ENCODE results near the gene C3. TPM values are rescaled to one million over a fixed set of nuclear protein-coding genes. Genes with fewer than 3 reads are reported as not detected.

C3 gene
- total and polyA plus RNA-seq, 2 of the 13 experiments (the other 11 are each of a cell fraction or from before 2014, with no cell fraction given): 1,455 to 6,272 TPM

DNA sequence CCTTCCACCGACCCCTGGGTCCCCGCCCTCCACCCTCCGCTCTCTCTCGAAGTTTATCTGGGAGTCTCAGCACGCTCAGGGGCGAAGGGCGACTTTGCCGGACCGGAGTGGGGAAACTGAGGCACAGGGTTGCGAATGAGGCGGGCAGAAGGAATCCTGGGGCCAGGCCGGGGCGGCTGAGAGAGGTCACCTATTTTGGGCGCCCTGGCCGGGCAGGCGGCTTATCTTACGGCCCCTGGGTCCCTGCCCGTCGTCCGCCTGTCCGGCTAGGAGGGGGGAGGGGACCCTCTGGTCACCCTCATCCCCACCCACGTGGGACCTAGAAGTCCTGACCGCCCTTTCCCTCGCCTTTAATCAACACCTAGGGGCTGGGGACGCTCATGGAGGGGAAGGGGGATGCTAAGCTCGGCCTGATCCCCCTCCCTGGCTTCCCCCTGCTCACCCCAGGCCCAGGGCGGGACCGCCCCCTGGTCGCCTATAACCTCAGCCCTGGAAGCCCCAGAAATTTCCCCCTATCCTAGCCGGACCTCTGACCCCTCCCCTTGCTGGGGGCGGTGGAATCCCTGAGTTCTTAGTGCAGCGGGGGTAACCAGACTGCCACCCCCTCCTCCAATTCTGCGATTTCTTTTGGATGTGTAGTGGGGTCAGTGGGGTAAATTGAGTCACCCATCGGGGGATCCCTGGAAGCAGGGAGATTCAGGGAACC is 19.6 kb upstream of the C3 start (continued):
- TF ChIP-seq, protein P1, sequence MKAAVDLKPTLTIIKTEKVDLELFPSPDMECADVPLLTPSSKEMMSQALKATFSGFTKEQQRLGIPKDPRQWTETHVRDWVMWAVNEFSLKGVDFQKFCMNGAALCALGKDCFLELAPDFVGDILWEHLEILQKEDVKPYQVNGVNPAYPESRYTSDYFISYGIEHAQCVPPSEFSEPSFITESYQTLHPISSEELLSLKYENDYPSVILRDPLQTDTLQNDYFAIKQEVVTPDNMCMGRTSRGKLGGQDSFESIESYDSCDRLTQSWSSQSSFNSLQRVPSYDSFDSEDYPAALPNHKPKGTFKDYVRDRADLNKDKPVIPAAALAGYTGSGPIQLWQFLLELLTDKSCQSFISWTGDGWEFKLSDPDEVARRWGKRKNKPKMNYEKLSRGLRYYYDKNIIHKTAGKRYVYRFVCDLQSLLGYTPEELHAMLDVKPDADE (CRISPR knock-in tag; IDR thresholded peaks at IDR 0.05): no peak
- TF ChIP-seq NKX3-1 (CRISPR knock-in tag; IDR thresholded peaks at IDR 0.05): 0 out of 2 replicates have a peak, but pooled peaks have one; percentile 32
- TF ChIP-seq ZNF703 (CRISPR knock-in tag; IDR thresholded peaks at IDR 0.05; ENCODE audit: borderline replicate concordance): no peak
- TF ChIP-seq CAMTA2 (CRISPR knock-in tag; IDR thresholded peaks at IDR 0.05; ENCODE audit: borderline replicate concordance): no peak
- no peak for TF ChIP-seq ZNF672 (CRISPR knock-in tag; IDR thresholded peaks at IDR 0.05)
- no peak for TF ChIP-seq TIGD3 (CRISPR knock-in tag; IDR thresholded peaks at IDR 0.05; ENCODE audit: borderline replicate concordance)
- TF ChIP-seq, protein P2, sequence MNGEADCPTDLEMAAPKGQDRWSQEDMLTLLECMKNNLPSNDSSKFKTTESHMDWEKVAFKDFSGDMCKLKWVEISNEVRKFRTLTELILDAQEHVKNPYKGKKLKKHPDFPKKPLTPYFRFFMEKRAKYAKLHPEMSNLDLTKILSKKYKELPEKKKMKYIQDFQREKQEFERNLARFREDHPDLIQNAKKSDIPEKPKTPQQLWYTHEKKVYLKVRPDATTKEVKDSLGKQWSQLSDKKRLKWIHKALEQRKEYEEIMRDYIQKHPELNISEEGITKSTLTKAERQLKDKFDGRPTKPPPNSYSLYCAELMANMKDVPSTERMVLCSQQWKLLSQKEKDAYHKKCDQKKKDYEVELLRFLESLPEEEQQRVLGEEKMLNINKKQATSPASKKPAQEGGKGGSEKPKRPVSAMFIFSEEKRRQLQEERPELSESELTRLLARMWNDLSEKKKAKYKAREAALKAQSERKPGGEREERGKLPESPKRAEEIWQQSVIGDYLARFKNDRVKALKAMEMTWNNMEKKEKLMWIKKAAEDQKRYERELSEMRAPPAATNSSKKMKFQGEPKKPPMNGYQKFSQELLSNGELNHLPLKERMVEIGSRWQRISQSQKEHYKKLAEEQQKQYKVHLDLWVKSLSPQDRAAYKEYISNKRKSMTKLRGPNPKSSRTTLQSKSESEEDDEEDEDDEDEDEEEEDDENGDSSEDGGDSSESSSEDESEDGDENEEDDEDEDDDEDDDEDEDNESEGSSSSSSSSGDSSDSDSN (CRISPR knock-in tag; IDR thresholded peaks at IDR 0.05): no peak
- no peak for TF ChIP-seq MAZ (IDR thresholded peaks at IDR 0.05; ENCODE audit: borderline replicate concordance, low read depth, low read length)
- TF ChIP-seq MAZ (CRISPR knock-in tag; IDR thresholded peaks at IDR 0.05; ENCODE audit: low read depth): 0 out of 2 replicates have a peak, but pooled peaks have one; percentile 26
- no peak for TF ChIP-seq ZNF33A (CRISPR knock-in tag; IDR thresholded peaks at IDR 0.05; ENCODE audit: borderline replicate concordance)
- no peak for TF ChIP-seq MTF1 (CRISPR knock-in tag; IDR thresholded peaks at IDR 0.05)
- TF ChIP-seq ISX (CRISPR knock-in tag; conservative IDR thresholded peaks at IDR 0.05): no peak
- TF ChIP-seq ZIK1 (CRISPR knock-in tag; IDR thresholded peaks at IDR 0.05; ENCODE audit: borderline replicate concordance, low read depth): 0 out of 2 replicates have a peak, but pooled peaks have one; percentile 37
- TF ChIP-seq ZBTB10 (CRISPR knock-in tag; IDR thresholded peaks at IDR 0.05; ENCODE audit: borderline replicate concordance): 0 out of 2 replicates have a peak, but pooled peaks have one; percentile 3
- TF ChIP-seq FOXA3 (CRISPR knock-in tag; IDR thresholded peaks at IDR 0.05): no peak
- TF ChIP-seq ZNF382 (CRISPR knock-in tag; IDR thresholded peaks at IDR 0.05; ENCODE audit: borderline replicate concordance): no peak
- peak; percentile 77 for TF ChIP-seq ZNF263 (CRISPR knock-in tag; IDR thresholded peaks at IDR 0.05)
- no peak for TF ChIP-seq SRSF4 (IDR thresholded peaks at IDR 0.05; ENCODE audit: low read depth, low read length, poor library complexity, severe bottlenecking)
- no peak for TF ChIP-seq ATF7-NPFF (CRISPR knock-in tag; IDR thresholded peaks at IDR 0.05; ENCODE audit: low read depth)
- TF ChIP-seq PHF20 (CRISPR knock-in tag; IDR thresholded peaks at IDR 0.05): peak; percentile 37; the same call in 1 of the 2 replicates
